Ishikawa (cell line): ENCODE measurements around the gene IL31RA.

Experiments used
- CEBPB ChIP-seq: IDR thresholded peaks from 2 replicates; pipeline ENCODE4 v1.6.1; 2012
- CREB1 ChIP-seq: IDR thresholded peaks from 2 replicates; pipeline ENCODE4 v1.6.1; 2012; ENCODE audit warnings: low read depth
- EGR1 ChIP-seq: IDR thresholded peaks from 2 replicates; pipeline ENCODE4 v1.6.1; 2012
- EP300 ChIP-seq: IDR thresholded peaks from 2 replicates; pipeline ENCODE4 v1.6.1; 2012; ENCODE audit warnings: borderline replicate concordance
- FOXM1 ChIP-seq: IDR thresholded peaks from 2 replicates; pipeline ENCODE4 v1.6.1; 2012; ENCODE audit warnings: low read depth, borderline replicate concordance
- NFIC ChIP-seq: IDR thresholded peaks from 2 replicates; pipeline ENCODE4 v1.6.1; 2012
- RAD21 ChIP-seq: IDR thresholded peaks from 2 replicates; pipeline ENCODE4 v1.6.1; 2012; ENCODE audit warnings: low read depth
- TAF1 ChIP-seq: IDR thresholded peaks from 2 replicates; pipeline ENCODE4 v1.6.1; 2012; ENCODE audit warnings: low read depth, mild to moderate bottlenecking
- TCF12 ChIP-seq: IDR thresholded peaks from 2 replicates; pipeline ENCODE4 v1.6.1; 2012; ENCODE audit warnings: low read depth
- TEAD4 ChIP-seq: IDR thresholded peaks from 2 replicates; pipeline ENCODE4 v1.6.1; 2012
- YY1 ChIP-seq: IDR thresholded peaks from 2 replicates; pipeline ENCODE4 v1.6.1; 2012; ENCODE audit warnings: low read depth
- ZBTB7A ChIP-seq: IDR thresholded peaks from 2 replicates; pipeline ENCODE4 v1.6.1; 2012; ENCODE audit warnings: low read depth
- TF ChIP-seq, protein P1 (sequence below): IDR thresholded peaks from 2 replicates; pipeline ENCODE4 v1.6.1; 2012; ENCODE audit warnings: low read depth, mild to moderate bottlenecking
- TF ChIP-seq, protein P2 (sequence below): IDR thresholded peaks from 2 replicates; pipeline ENCODE4 v1.6.1; 2012
- TF ChIP-seq, protein P3 (sequence below): IDR thresholded peaks from 2 replicates; pipeline ENCODE4 v1.6.1; 2012

The IL31RA gene

DNA sequence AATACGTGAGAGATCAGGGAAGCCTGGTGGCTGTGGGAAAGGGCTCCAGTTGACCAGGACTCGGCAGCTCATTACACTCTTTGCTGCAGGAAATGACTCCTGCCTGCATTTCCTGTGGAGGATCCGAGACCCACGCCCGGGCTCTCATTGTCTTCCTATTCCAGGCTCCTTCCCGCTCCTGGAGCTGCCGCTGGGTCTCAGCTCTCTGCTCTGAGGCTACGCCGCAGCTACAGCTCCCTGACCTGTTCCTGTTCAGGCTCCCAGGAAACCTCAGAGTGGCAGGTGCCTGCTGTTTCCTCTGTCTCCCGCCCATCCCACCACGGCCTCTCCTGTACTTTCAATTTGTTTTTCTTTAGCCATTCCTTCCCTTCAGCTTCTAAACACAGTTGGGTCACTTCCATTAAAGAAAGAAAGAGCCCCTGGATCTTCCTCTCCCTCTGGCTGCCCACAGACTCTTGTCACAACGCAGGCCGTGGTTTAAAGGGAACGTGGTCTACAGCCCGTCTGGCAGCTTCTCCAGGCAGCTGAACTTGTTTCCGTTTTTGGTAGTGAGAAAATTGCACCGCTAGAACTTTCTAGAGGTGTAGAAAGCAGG is 72.1 kb downstream of the IL31RA start:
- TF ChIP-seq EGR1 = no peak
- no peak for TF ChIP-seq NFIC
- TF ChIP-seq, protein P1, sequence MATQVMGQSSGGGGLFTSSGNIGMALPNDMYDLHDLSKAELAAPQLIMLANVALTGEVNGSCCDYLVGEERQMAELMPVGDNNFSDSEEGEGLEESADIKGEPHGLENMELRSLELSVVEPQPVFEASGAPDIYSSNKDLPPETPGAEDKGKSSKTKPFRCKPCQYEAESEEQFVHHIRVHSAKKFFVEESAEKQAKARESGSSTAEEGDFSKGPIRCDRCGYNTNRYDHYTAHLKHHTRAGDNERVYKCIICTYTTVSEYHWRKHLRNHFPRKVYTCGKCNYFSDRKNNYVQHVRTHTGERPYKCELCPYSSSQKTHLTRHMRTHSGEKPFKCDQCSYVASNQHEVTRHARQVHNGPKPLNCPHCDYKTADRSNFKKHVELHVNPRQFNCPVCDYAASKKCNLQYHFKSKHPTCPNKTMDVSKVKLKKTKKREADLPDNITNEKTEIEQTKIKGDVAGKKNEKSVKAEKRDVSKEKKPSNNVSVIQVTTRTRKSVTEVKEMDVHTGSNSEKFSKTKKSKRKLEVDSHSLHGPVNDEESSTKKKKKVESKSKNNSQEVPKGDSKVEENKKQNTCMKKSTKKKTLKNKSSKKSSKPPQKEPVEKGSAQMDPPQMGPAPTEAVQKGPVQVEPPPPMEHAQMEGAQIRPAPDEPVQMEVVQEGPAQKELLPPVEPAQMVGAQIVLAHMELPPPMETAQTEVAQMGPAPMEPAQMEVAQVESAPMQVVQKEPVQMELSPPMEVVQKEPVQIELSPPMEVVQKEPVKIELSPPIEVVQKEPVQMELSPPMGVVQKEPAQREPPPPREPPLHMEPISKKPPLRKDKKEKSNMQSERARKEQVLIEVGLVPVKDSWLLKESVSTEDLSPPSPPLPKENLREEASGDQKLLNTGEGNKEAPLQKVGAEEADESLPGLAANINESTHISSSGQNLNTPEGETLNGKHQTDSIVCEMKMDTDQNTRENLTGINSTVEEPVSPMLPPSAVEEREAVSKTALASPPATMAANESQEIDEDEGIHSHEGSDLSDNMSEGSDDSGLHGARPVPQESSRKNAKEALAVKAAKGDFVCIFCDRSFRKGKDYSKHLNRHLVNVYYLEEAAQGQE = no peak
- no peak for TF ChIP-seq RAD21
- TF ChIP-seq TEAD4 = no peak
- no peak for TF ChIP-seq TAF1
- TF ChIP-seq, protein P2, sequence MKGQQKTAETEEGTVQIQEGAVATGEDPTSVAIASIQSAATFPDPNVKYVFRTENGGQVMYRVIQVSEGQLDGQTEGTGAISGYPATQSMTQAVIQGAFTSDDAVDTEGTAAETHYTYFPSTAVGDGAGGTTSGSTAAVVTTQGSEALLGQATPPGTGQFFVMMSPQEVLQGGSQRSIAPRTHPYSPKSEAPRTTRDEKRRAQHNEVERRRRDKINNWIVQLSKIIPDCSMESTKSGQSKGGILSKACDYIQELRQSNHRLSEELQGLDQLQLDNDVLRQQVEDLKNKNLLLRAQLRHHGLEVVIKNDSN = no peak

DNA sequence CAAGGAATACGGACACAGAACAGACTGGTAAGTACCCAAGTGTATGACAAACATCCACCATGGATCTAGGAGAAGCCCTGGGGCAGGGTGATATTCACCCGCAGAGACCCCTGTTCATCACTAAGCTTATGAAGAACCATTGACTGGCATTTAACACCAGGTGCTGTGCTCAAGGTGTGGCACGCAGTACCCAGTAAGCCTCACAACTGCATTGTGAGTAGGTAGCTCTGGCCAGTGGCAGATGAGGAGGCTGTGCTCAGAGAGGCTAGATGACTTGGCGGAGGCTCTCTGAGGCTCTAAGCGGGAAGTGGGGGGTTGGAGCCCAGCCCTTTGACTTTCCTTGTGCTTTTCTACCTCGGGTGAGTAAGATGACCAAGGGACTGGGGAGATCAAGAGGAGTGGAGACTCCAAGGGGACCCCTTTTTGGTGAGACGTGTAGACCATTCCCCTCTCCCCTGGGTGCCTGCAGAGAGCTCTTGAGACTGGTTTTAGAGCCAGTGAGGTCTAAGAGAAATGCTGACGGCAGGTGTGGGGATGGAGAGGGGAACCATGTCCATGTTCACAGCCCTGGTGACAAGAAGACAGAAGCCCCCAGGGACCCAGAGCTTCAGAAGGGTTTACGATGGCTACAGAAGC is 72.8 kb downstream of the IL31RA start:
- TF ChIP-seq FOXM1 (no peak), TEAD4 (no peak), YY1 (no peak), RAD21 (no peak), TAF1 (no peak), CREB1 (no peak), ZBTB7A (no peak), TCF12 (no peak), EP300 (no peak), CEBPB (no peak)
- TF ChIP-seq, protein P2 = no peak
- TF ChIP-seq, protein P3, sequence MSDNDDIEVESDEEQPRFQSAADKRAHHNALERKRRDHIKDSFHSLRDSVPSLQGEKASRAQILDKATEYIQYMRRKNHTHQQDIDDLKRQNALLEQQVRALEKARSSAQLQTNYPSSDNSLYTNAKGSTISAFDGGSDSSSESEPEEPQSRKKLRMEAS = no peak
- TF ChIP-seq, protein P1 = no peak

DNA sequence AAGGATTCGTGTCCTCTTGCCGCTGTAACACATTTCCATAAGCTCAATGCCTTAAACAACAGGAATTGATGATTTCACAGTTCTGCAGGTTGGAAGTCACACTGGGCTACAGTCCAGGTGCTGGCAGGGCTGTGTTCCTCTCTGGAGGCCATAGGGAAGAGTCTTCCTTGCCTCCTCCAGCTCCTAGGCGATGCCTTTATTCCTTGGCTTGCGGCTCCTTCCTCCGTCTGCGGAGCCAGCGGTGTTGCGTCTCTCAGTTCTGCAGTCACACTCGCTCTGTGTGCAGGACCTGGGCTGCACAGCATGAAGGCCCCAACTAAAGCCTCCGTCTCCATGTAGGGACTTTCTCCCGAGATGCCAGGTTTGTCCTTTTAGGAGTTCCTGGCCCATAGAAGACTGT is 73.6 kb downstream of the IL31RA start:
- TF ChIP-seq EP300 = no peak
- TF ChIP-seq EGR1 = no peak
- TF ChIP-seq, protein P2 = no peak
- TF ChIP-seq TAF1 = no peak
- no peak for TF ChIP-seq CEBPB
- no peak for TF ChIP-seq TEAD4
- TF ChIP-seq YY1 = no peak
- TF ChIP-seq ZBTB7A = no peak
- TF ChIP-seq NFIC = no peak
- TF ChIP-seq FOXM1 = no peak
- TF ChIP-seq, protein P1 = no peak
- TF ChIP-seq, protein P3 = no peak

DNA sequence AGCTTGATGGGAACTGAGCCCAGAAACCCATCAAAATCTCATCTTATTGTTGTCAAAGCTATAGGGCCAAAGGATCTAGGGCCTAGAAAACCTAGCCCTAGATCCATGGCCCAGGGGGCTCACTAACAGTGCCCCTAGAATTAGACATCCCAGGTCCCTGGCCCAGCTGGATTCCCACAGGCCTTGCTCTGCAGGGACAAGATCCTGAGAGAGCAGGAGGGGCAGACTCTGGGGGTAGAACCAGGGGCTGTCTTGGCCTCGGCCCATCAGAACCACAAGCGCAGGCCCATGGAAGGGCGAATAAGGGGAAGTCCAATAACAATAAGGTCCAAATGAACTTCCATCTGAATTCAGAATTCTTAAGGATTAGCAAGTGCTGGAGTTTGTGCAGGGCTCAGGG is 74.0 kb downstream of the IL31RA start:
- TF ChIP-seq CREB1 (no peak), FOXM1 (no peak), CEBPB (no peak), ZBTB7A (no peak), TEAD4 (no peak), EP300 (no peak), YY1 (no peak), TCF12 (no peak), NFIC (no peak), RAD21 (no peak), EGR1 (no peak), TAF1 (no peak)
- TF ChIP-seq, protein P1 = no peak
- TF ChIP-seq, protein P3 = no peak
- TF ChIP-seq, protein P2 = no peak
